HEK293 (cell line): ENCODE measurements around the gene GTF2IRD1.
"Not testable (repeated sequence)": the region's sequence is repeated elsewhere in the genome, so short reads cannot be mapped to it uniquely, and the experiment has no call there.

ENCODE experiments used
- CTCF ChIA-PET: fragments of 350-600 bp; formaldehyde crosslinking; extraction: SDS; loops from one replicate; lab custom pipeline; 2021; ENCODE audit warnings: antibody characterized with exemption; lab: Yijun Ruan, JAX
- POLR2A ChIA-PET: fragments of 300-600 bp; formaldehyde crosslinking; extraction: SDS; loops from one replicate; lab custom pipeline; 2020; ENCODE audit warnings: antibody characterized with exemption, inconsistent platforms; lab: Yijun Ruan, JAX
- H3K27ac ChIP-seq: fragments of 200-500 bp; sonication (Bioruptor generic); 2 replicates; pipeline ENCODE4 v1.5.1; 2014; ENCODE audit warnings: low read depth, low read length, control low read depth, inconsistent platforms; ENCODE audit errors: extremely low read depth
- H3K36me3 ChIP-seq, 2 experiments: fragments of 200-500 bp in 1 of 2; sonication (Bioruptor generic) in 1 of 2; 1 replicate in 1 of 2; 2 replicates in 1 of 2; pipeline ENCODE4 v1.5.1; 2014 to 2017; ENCODE audit warnings: inconsistent platforms in 2 of 2, low read length in 2 of 2; ENCODE audit not compliant: control insufficient read depth in 2 of 2, insufficient read depth in 1 of 2
- H3K4me1 ChIP-seq: fragments of 200-500 bp; sonication (Bioruptor generic); 2 replicates; pipeline ENCODE4 v1.5.1; 2014; ENCODE audit warnings: mild to moderate bottlenecking, low read length, inconsistent platforms; ENCODE audit not compliant: control insufficient read depth, insufficient read depth
- H3K4me3 ChIP-seq: 2 replicates; pipeline ENCODE4 v1.5.1; 2011; ENCODE audit warnings: low read depth, mild to moderate bottlenecking, control low read depth, low read length, moderate library complexity
- H3K9me3 ChIP-seq: fragments of 200-500 bp; sonication (Bioruptor generic); 2 replicates; pipeline ENCODE4 v1.5.1; 2014; ENCODE audit warnings: low read depth, low read length, inconsistent platforms; ENCODE audit not compliant: control insufficient read depth, insufficient read depth
- EGR2 ChIP-seq: fragments of 450-650 bp; formaldehyde crosslinking; IDR thresholded peaks from 2 replicates; pipeline ENCODE4 v1.5.1; 2016; ENCODE audit warnings: low read depth, missing biosample characterization, missing genetic modification characterization
- HIC1 ChIP-seq: fragments of 450-650 bp; formaldehyde crosslinking; IDR thresholded peaks from 2 replicates; pipeline ENCODE4 v1.5.1; 2016; ENCODE audit warnings: missing biosample characterization, missing genetic modification characterization
- IKZF3 ChIP-seq: fragments of 450-650 bp; IDR thresholded peaks from 2 replicates; pipeline ENCODE4 v1.5.0; 2018; ENCODE audit warnings: missing biosample characterization, mild to moderate bottlenecking, missing genetic modification characterization, moderate library complexity
- MEIS1 ChIP-seq: sonication (generic); formaldehyde crosslinking; IDR thresholded peaks from 2 replicates; pipeline ENCODE4 v1.8.1; 2022; ENCODE audit warnings: missing genetic modification reagents, mild to moderate bottlenecking, borderline replicate concordance
- PRDM1 ChIP-seq: fragments of 450-650 bp; formaldehyde crosslinking; IDR thresholded peaks from 2 replicates; pipeline ENCODE4; 2016; ENCODE audit warnings: missing biosample characterization, missing genetic modification characterization
- REPIN1 ChIP-seq: fragments of 450-650 bp; formaldehyde crosslinking; IDR thresholded peaks from 2 replicates; pipeline ENCODE4 v1.5.1; 2017; ENCODE audit warnings: missing biosample characterization, missing genetic modification characterization, low read depth
- ZBTB44 ChIP-seq: fragments of 450-650 bp; IDR thresholded peaks from 2 replicates; pipeline ENCODE4 v1.5.1; 2018; ENCODE audit warnings: missing biosample characterization, mild to moderate bottlenecking, missing genetic modification characterization
- ZFP3 ChIP-seq: fragments of 450-650 bp; formaldehyde crosslinking; IDR thresholded peaks from 2 replicates; pipeline ENCODE4 v1.5.1; 2016; ENCODE audit warnings: low read depth, missing biosample characterization, missing genetic modification characterization
- ZNF292 ChIP-seq: fragments of 450-650 bp; formaldehyde crosslinking; IDR thresholded peaks from 2 replicates; pipeline ENCODE4 v1.5.1; 2016; ENCODE audit warnings: low read depth, missing biosample characterization, missing genetic modification characterization, borderline replicate concordance
- ZNF311 ChIP-seq: fragments of 450-650 bp; formaldehyde crosslinking; IDR thresholded peaks from 2 replicates; pipeline ENCODE4 v1.5.1; 2017; ENCODE audit warnings: missing biosample characterization, missing genetic modification characterization, borderline replicate concordance
- ZNF324 ChIP-seq: fragments of 450-650 bp; formaldehyde crosslinking; IDR thresholded peaks from 2 replicates; pipeline ENCODE4 v1.5.1; 2016; ENCODE audit warnings: missing biosample characterization, missing genetic modification characterization
- ZNF366 ChIP-seq: fragments of 450-650 bp; formaldehyde crosslinking; conservative IDR thresholded peaks from 2 replicates; pipeline ENCODE4 v1.5.1; 2016; ENCODE audit warnings: missing biosample characterization, missing genetic modification characterization
- ZNF37A ChIP-seq: fragments of 450-650 bp; IDR thresholded peaks from 2 replicates; pipeline ENCODE4 v1.5.1; 2018; ENCODE audit warnings: missing biosample characterization, missing genetic modification characterization
- ZNF398 ChIP-seq: fragments of 450-650 bp; formaldehyde crosslinking; IDR thresholded peaks from 2 replicates; pipeline ENCODE4 v1.5.1; 2017; ENCODE audit warnings: missing biosample characterization, missing genetic modification characterization
- ZNF416 ChIP-seq: fragments of 450-650 bp; formaldehyde crosslinking; IDR thresholded peaks from 2 replicates; pipeline ENCODE4 v1.5.1; 2016; ENCODE audit warnings: missing biosample characterization, missing genetic modification characterization
- ZNF473 ChIP-seq: fragments of 450-650 bp; formaldehyde crosslinking; IDR thresholded peaks from 2 replicates; pipeline ENCODE4 v1.5.1; 2017; ENCODE audit warnings: missing biosample characterization, missing genetic modification characterization
- ZNF510 ChIP-seq: fragments of 450-650 bp; formaldehyde crosslinking; IDR thresholded peaks from 2 replicates; pipeline ENCODE4 v1.5.1; 2018; ENCODE audit warnings: mild to moderate bottlenecking, missing genetic modification characterization, missing biosample characterization; ENCODE audit not compliant: insufficient replicate concordance
- ZNF549 ChIP-seq: fragments of 450-650 bp; IDR thresholded peaks from 2 replicates; pipeline ENCODE4 v1.5.1; 2018; ENCODE audit warnings: missing biosample characterization, missing genetic modification characterization, mild to moderate bottlenecking, inconsistent platforms, moderate library complexity
- ZNF555 ChIP-seq: fragments of 450-650 bp; formaldehyde crosslinking; conservative IDR thresholded peaks from 2 replicates; pipeline ENCODE4 v1.5.1; 2017; ENCODE audit warnings: missing biosample characterization, mild to moderate bottlenecking, missing genetic modification characterization, inconsistent platforms
- ZNF580 ChIP-seq: fragments of 450-650 bp; formaldehyde crosslinking; IDR thresholded peaks from 2 replicates; pipeline ENCODE4 v1.5.1; 2016; ENCODE audit warnings: missing biosample characterization, missing genetic modification characterization
- ZNF610 ChIP-seq: fragments of 450-650 bp; formaldehyde crosslinking; IDR thresholded peaks from 2 replicates; pipeline ENCODE4 v1.5.1; 2016; ENCODE audit warnings: missing biosample characterization, missing genetic modification characterization, borderline replicate concordance
- ZNF621 ChIP-seq: fragments of 450-650 bp; formaldehyde crosslinking; IDR thresholded peaks from 2 replicates; pipeline ENCODE4 v1.5.1; 2017; ENCODE audit warnings: missing biosample characterization, missing genetic modification characterization
- ZNF626 ChIP-seq: fragments of 450-650 bp; sonication (Bioruptor Pico); formaldehyde crosslinking; IDR thresholded peaks from 2 replicates; pipeline ENCODE4 v1.5.1; 2018; ENCODE audit warnings: missing biosample characterization, missing genetic modification characterization, inconsistent platforms
- ZNF629 ChIP-seq: fragments of 450-650 bp; formaldehyde crosslinking; IDR thresholded peaks from 2 replicates; pipeline ENCODE4 v1.5.1; 2017; ENCODE audit warnings: missing biosample characterization, missing genetic modification characterization
- ZNF76 ChIP-seq: fragments of 450-650 bp; formaldehyde crosslinking; IDR thresholded peaks from 2 replicates; pipeline ENCODE4; 2016; ENCODE audit warnings: low read depth, missing biosample characterization, missing genetic modification characterization, borderline replicate concordance

Gene GTF2IRD1

GRCh38 chr7:74410772-74411171 lies 42.9 kb upstream of the GTF2IRD1 start:
- no peak overlapping the region for H3K27ac ChIP-seq
- no peak overlapping the region for H3K4me3 ChIP-seq
- no peaks in the 10 kb centered on the region for H3K9me3 ChIP-seq
- ChIA-PET POLR2A (no interaction called here), CTCF (interaction anchor here (0.6 to 4.4 kb wide), 7 partner anchors 10 to 206 kb away, joined by 3 to 40 read pairs (median 3); no protein-coding TSS in a partner anchor)
- no peaks in the 10 kb centered on the region for H3K36me3 ChIP-seq
- H3K4me1 ChIP-seq: no peaks in the 10 kb centered on the region
- no peak for TF ChIP-seq ZNF76 (tag by site-specific recombination)
- peak; percentile 87 for TF ChIP-seq ZNF366 (tag by site-specific recombination)
- peak; percentile 67 for TF ChIP-seq PRDM1 (tag by site-specific recombination)
- no peak for TF ChIP-seq IKZF3 (tag by site-specific recombination)
- no peak for TF ChIP-seq ZNF292

GRCh38 chr7:74411571-74411970 lies 42.1 kb upstream of the GTF2IRD1 start:
- H3K9me3 ChIP-seq, H3K4me3 ChIP-seq, H3K27ac ChIP-seq, H3K4me1 ChIP-seq, POLR2A ChIA-PET, H3K36me3 ChIP-seq: not testable (repeated sequence)
- CTCF ChIA-PET: interaction anchor here (0.6 to 4.4 kb wide), 3 partner anchors 10 to 207 kb away, joined by 3 to 40 read pairs (median 3); no protein-coding TSS in a partner anchor

GRCh38 chr7:74412056-74412455 lies 41.6 kb upstream of the GTF2IRD1 start:
- no peak overlapping the region for H3K4me3 ChIP-seq
- H3K4me1 ChIP-seq: no peaks in the 10 kb centered on the region
- H3K9me3 ChIP-seq: no peaks in the 10 kb centered on the region
- no peak overlapping the region for H3K27ac ChIP-seq
- POLR2A ChIA-PET: interaction anchor here (0.7 kb wide), 1 partner anchor 211 kb away, joined by 3 read pairs; no protein-coding TSS in a partner anchor
- TF ChIP-seq ZNF629 (tag by site-specific recombination): no peak
- no peak for TF ChIP-seq ZFP3 (tag by site-specific recombination)
- TF ChIP-seq MEIS1 (CRISPR knock-in tag): no peak
- no peak for TF ChIP-seq ZNF626 (tag by site-specific recombination)
- no peak for TF ChIP-seq HIC1
- no peak for TF ChIP-seq ZNF549 (tag by site-specific recombination)
- no peak for TF ChIP-seq ZNF473
- TF ChIP-seq ZNF311 (tag by site-specific recombination): no peak
- TF ChIP-seq EGR2 (tag by site-specific recombination): no peak
- no peak for TF ChIP-seq ZNF398 (tag by site-specific recombination)
- no peak for TF ChIP-seq ZNF610
- no peak for TF ChIP-seq ZBTB44
- no peak for TF ChIP-seq ZNF555 (tag by site-specific recombination)
- TF ChIP-seq ZNF416 (tag by site-specific recombination): no peak
- no peak for TF ChIP-seq ZNF510 (tag by site-specific recombination)
- TF ChIP-seq ZNF621 (tag by site-specific recombination): no peak
- no peak for TF ChIP-seq ZNF580 (tag by site-specific recombination)
- TF ChIP-seq ZNF37A: no peak
- no peak for TF ChIP-seq ZNF324 (tag by site-specific recombination)
- TF ChIP-seq REPIN1 (tag by site-specific recombination): no peak
- TF ChIP-seq, all 188 proteins: peak for 0
- no peaks in the 10 kb centered on the region for H3K36me3 ChIP-seq
- CTCF ChIA-PET: interaction anchor here (0.6 to 4.4 kb wide), 5 partner anchors 11 to 557 kb away, joined by 3 to 40 read pairs (median 5); no protein-coding TSS in a partner anchor
